Activated B cell treated with CpG ODN at 0.5 μM for 24 hours (primary cell): ENCODE data around the gene DTX3. TPM values are rescaled to one million over a fixed set of nuclear protein-coding genes. Genes with fewer than 3 reads are reported as not detected.
"Not testable (repeated sequence)": the region's sequence is repeated elsewhere in the genome, so short reads cannot be mapped to it uniquely, and the experiment has no call there.

Experiments used
- ATAC-seq: fragments of 200-7000 bp; cut with Tn5 transposase; one replicate; pipeline ENCODE4 v1.10.0; 2021; ENCODE audit warnings: low read depth, mild to moderate bottlenecking, moderate library complexity
- CTCF ChIA-PET: fragments of 350-600 bp; sonication (Branson Sonifier 250); formaldehyde crosslinking; loops from one replicate; lab custom pipeline; 2021; ENCODE audit warnings: antibody characterized with exemption; lab: Charles Lee
- POLR2A ChIA-PET: fragments of 350-600 bp; sonication (Branson Sonifier 250); formaldehyde crosslinking; loops from one replicate; lab custom pipeline; 2021; ENCODE audit warnings: antibody characterized with exemption; lab: Charles Lee
- DNase-seq: peaks from one replicate; pipeline ENCODE4 v3.0.0; 2022
- H3K27ac Mint-ChIP-seq: one replicate; pipeline ENCODE4 v1.8.0; 2020; ENCODE audit warnings: mixed read lengths
- H3K27me3 Mint-ChIP-seq: one replicate; pipeline ENCODE4 v1.8.0; 2021; ENCODE audit warnings: mixed read lengths
- H3K36me3 Mint-ChIP-seq: one replicate; pipeline ENCODE4 v1.8.0; 2021; ENCODE audit warnings: low read depth, mixed read lengths
- H3K4me1 Mint-ChIP-seq: one replicate; pipeline ENCODE4 v1.8.0; 2021; ENCODE audit warnings: mixed read lengths
- H3K4me3 Mint-ChIP-seq: one replicate; pipeline ENCODE4 v1.8.0; 2020; ENCODE audit warnings: mild to moderate bottlenecking, mixed read lengths
- H3K9me3 Mint-ChIP-seq: one replicate; pipeline ENCODE4 v1.8.0; 2020; ENCODE audit warnings: mixed read lengths
- CTCF ChIP-seq: fragments of 200-600 bp; IDR thresholded peaks from one replicate; pipeline ENCODE4 v1.8.0; 2022; ENCODE audit warnings: antibody characterized with exemption, mild to moderate bottlenecking
- intact Hi-C: fragments of 100-400 bp; cut with micrococcal nuclease; formaldehyde crosslinking; loops from one replicate; pipeline ENCODE4 v1.15.1; 2024
- total RNA-seq: library from RNA; stranded (reverse); gene quantifications from 2 replicates; pipeline ENCODE4 v1.2.3, GENCODE V29; 2022

DTX3 gene
- total RNA-seq, 1 donor from 2014 or later = 3.7 TPM

GRCh38 chr12:57630891-57631433, 26.3 kb downstream of the DTX3 start:
- Mint-ChIP-seq H3K9me3 (no peaks in the 10 kb centered on the region), H3K4me3 (no peak overlapping the region), H3K4me1 (peaks cover 17% of the 10 kb centered on the region), H3K27me3 (peaks cover 56% of the 10 kb centered on the region), H3K36me3 (no peaks in the 10 kb centered on the region), H3K27ac (no peak overlapping the region)
- no peak for ATAC-seq
- DNase-seq = no peak
- ChIA-PET POLR2A (no interaction called here), CTCF (interaction anchor here (3.4 kb wide), 1 partner anchor 48 kb away, joined by 28 read pairs; no protein-coding TSS in a partner anchor)
- no peak for TF ChIP-seq CTCF
- intact Hi-C loops = loop anchor here (5.0 kb wide), 1 partner anchor 61 kb away; the partner anchor contains the start of gene OS9

GRCh38 chr12:57631566-57632072, 27.0 kb downstream of the DTX3 start:
- ATAC-seq = no peak
- POLR2A ChIA-PET = no interaction called here
- CTCF ChIA-PET = interaction anchor here (3.4 kb wide), 1 partner anchor 48 kb away, joined by 28 read pairs; no protein-coding TSS in a partner anchor
- no peak for TF ChIP-seq CTCF
- intact Hi-C loops = loop anchor here (1.0 to 5.0 kb wide), 4 partner anchors 10 to 111 kb away; partner anchors contain the start of gene OS9
- no peak for DNase-seq
- Mint-ChIP-seq H3K9me3 (no peaks in the 10 kb centered on the region), H3K36me3 (no peaks in the 10 kb centered on the region), H3K4me1 (peaks cover 17% of the 10 kb centered on the region), H3K27me3 (peaks cover 49% of the 10 kb centered on the region), H3K27ac (no peak overlapping the region), H3K4me3 (peak overlapping the region; percentile 11)

GRCh38 chr12:57632073-57632957, 27.7 kb downstream of the DTX3 start:
- peak; percentile 25 for ATAC-seq
- intact Hi-C loops = loop anchor here (1.0 to 5.0 kb wide), 4 partner anchors 11 to 110 kb away; partner anchors contain the start of gene OS9
- Mint-ChIP-seq H3K4me1 (peaks cover 14% of the 10 kb centered on the region), H3K4me3 (peak overlapping the region; percentile 73), H3K27ac (no peak overlapping the region), H3K36me3 (no peaks in the 10 kb centered on the region), H3K9me3 (no peaks in the 10 kb centered on the region), H3K27me3 (peaks cover 45% of the 10 kb centered on the region)
- TF ChIP-seq CTCF = no peak
- POLR2A ChIA-PET = interaction anchor here (0.7 kb wide), 1 partner anchor 11 kb away, joined by 6 read pairs; no protein-coding TSS in a partner anchor
- DNase-seq = peak; percentile 26
- CTCF ChIA-PET = interaction anchor here (0.9 to 3.4 kb wide), 5 partner anchors 10 to 174 kb away, joined by 3 to 28 read pairs (median 5); no protein-coding TSS in a partner anchor

GRCh38 chr12:57632958-57633840, 28.6 kb downstream of the DTX3 start, which contains the start of gene B4GALNT1:
B4GALNT1 (minus strand) TSS chr12:57633201; CDS start chr12:57632132, 1,069 bp downstream.
- POLR2A ChIA-PET = interaction anchor here (0.7 kb wide), 1 partner anchor 12 kb away, joined by 6 read pairs; no protein-coding TSS in a partner anchor
- Mint-ChIP-seq H3K27ac (no peak within 1 kb of the TSS), H3K4me1 (peaks cover 9% of the 10 kb centered on the region), H3K9me3 (no peaks in the 10 kb centered on the region), H3K27me3 (peaks cover 45% of the 10 kb centered on the region), H3K36me3 (no peaks in the 10 kb centered on the region), H3K4me3 (peak within 1 kb of the TSS; percentile 73)
- peak; percentile 75 for DNase-seq
- ATAC-seq = peak; percentile 94
- CTCF ChIA-PET = interaction anchor here (0.9 to 3.4 kb wide), 5 partner anchors 10 to 174 kb away, joined by 3 to 28 read pairs (median 5); no protein-coding TSS in a partner anchor
- peak; percentile 27 for TF ChIP-seq CTCF
- intact Hi-C loops = loop anchor here (1.0 to 5.0 kb wide), 6 partner anchors 12 to 174 kb away; partner anchors contain the start of genes GLI1 and OS9

GRCh38 chr12:57636731-57637130, 32.1 kb downstream of the DTX3 start:
- ATAC-seq, intact Hi-C loops, H3K4me3 Mint-ChIP-seq, H3K27ac Mint-ChIP-seq, H3K9me3 Mint-ChIP-seq, H3K36me3 Mint-ChIP-seq, H3K4me1 Mint-ChIP-seq, DNase-seq: not testable (repeated sequence)
- H3K27me3 Mint-ChIP-seq = peaks cover 29% of the 10 kb centered on the region
- ChIA-PET POLR2A (interaction anchor here (0.6 kb wide), 1 partner anchor 206 kb away, joined by 3 read pairs; the partner anchor contains the start of gene R3HDM2), CTCF (interaction anchor here (1.0 to 3.6 kb wide), 3 partner anchors 9 to 54 kb away, joined by 3 to 27 read pairs (median 3); no protein-coding TSS in a partner anchor)
